Measurements from ENCODE around the gene OR11L1. TPM values are rescaled to one million over a fixed set of nuclear protein-coding genes. Genes with fewer than 3 reads are reported as not detected.

Gene OR11L1
- total RNA-seq, 1 experiment from 2014 or later: not detected

DNA sequence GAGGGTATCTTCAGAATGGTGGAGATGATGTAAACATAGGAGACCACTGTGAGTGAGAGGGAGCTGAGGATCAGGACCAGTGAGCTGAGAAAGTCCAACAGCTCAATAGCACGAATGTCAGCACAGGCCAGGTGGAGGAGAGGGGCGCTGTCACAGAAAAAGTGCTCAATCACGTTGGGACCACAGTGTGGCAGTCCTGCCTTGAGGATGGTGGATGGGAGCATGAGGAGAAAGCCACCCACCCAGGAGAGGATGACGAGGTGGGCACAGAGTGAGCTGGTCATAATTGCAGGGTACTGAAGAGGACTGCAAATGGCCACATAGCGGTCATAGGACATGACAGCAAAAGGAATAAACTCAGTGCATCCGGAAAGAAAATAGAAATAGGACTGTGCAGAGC, 8.1 kb downstream of the OR11L1 start:
- ATAC-seq (no peak), DNase-seq (ENCODE audit: low read depth, low spot score) (no peak)
- Histone ChIP-seq H3K4me3 (replicated peaks in 1 of 2; ENCODE audit: low read depth in 1 of 2, low read length in 2 of 2) (no peak overlapping the region), H3K9me2 (ENCODE audit: insufficient read depth) (no peaks in the 10 kb centered on the region), H3K4me2 (ENCODE audit: low read length) (no peak overlapping the region), H3K4me1 (ENCODE audit: control insufficient read depth in 1 of 2, insufficient read depth in 2 of 2, low read length in 2 of 2) (no peaks in the 10 kb centered on the region), H3K9me3 (ENCODE audit: control insufficient read depth in 1 of 2, insufficient read depth in 1 of 2, low read depth in 1 of 2, low read length in 2 of 2) (peaks cover 5 to 15% of the 10 kb centered on the region in 2 experiments; a peak in 2 of 4 replicates), H4K20me1 (ENCODE audit: insufficient read depth) (no peaks in the 10 kb centered on the region), H3K79me2 (ENCODE audit: insufficient read depth, low read length) (no peaks in the 10 kb centered on the region), H3K27me3 (ENCODE audit: insufficient read depth, low read length) (no peaks in the 10 kb centered on the region), H3K27ac (ENCODE audit: low read depth, low read length) (no peak overlapping the region), H3K9ac (ENCODE audit: low read length) (no peak overlapping the region), H2AFZ (ENCODE audit: low read depth, low read length, poor library complexity, severe bottlenecking) (no peak overlapping the region), H3K36me3 (ENCODE audit: control insufficient read depth in 1 of 2, insufficient read depth in 2 of 2, low read length in 2 of 2) (no peaks in the 10 kb centered on the region)
- TF ChIP-seq EZH2phosphoT487 (IDR thresholded peaks at IDR 0.05; ENCODE audit: borderline replicate concordance) (no peak), RAD21 (IDR thresholded peaks at IDR 0.05; ENCODE audit: low read depth) (no peak), SRF (IDR thresholded peaks at IDR 0.05; ENCODE audit: low read depth) (no peak), JUND (IDR thresholded peaks at IDR 0.05) (no peak), CEBPB (IDR thresholded peaks at IDR 0.05; ENCODE audit: low read depth) (no peak), POLR2A (IDR thresholded peaks at IDR 0.05; ENCODE audit: borderline replicate concordance, extremely low read depth, insufficient read depth, insufficient read length) (no peak), YY1 (IDR thresholded peaks at IDR 0.05; ENCODE audit: extremely low read depth, insufficient replicate concordance, low read depth, low read length) (no peak), CBX3 (IDR thresholded peaks at IDR 0.05; ENCODE audit: low read depth) (no peak), FOSL1 (IDR thresholded peaks at IDR 0.05; ENCODE audit: low read depth) (no peak), SP1 (IDR thresholded peaks at IDR 0.05; ENCODE audit: low read depth) (no peak), ZFX (IDR thresholded peaks at IDR 0.05) (no peak), EZH2 (IDR thresholded peaks at IDR 0.05) (no peak), ELF1 (IDR thresholded peaks at IDR 0.05; ENCODE audit: borderline replicate concordance, low read depth) (no peak)
- TF ChIP-seq, protein P1, sequence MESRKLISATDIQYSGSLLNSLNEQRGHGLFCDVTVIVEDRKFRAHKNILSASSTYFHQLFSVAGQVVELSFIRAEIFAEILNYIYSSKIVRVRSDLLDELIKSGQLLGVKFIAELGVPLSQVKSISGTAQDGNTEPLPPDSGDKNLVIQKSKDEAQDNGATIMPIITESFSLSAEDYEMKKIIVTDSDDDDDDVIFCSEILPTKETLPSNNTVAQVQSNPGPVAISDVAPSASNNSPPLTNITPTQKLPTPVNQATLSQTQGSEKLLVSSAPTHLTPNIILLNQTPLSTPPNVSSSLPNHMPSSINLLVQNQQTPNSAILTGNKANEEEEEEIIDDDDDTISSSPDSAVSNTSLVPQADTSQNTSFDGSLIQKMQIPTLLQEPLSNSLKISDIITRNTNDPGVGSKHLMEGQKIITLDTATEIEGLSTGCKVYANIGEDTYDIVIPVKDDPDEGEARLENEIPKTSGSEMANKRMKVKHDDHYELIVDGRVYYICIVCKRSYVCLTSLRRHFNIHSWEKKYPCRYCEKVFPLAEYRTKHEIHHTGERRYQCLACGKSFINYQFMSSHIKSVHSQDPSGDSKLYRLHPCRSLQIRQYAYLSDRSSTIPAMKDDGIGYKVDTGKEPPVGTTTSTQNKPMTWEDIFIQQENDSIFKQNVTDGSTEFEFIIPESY (IDR thresholded peaks at IDR 0.05; ENCODE audit: extremely low read depth, insufficient replicate concordance, low read length): no peak
- TF ChIP-seq, protein P2, sequence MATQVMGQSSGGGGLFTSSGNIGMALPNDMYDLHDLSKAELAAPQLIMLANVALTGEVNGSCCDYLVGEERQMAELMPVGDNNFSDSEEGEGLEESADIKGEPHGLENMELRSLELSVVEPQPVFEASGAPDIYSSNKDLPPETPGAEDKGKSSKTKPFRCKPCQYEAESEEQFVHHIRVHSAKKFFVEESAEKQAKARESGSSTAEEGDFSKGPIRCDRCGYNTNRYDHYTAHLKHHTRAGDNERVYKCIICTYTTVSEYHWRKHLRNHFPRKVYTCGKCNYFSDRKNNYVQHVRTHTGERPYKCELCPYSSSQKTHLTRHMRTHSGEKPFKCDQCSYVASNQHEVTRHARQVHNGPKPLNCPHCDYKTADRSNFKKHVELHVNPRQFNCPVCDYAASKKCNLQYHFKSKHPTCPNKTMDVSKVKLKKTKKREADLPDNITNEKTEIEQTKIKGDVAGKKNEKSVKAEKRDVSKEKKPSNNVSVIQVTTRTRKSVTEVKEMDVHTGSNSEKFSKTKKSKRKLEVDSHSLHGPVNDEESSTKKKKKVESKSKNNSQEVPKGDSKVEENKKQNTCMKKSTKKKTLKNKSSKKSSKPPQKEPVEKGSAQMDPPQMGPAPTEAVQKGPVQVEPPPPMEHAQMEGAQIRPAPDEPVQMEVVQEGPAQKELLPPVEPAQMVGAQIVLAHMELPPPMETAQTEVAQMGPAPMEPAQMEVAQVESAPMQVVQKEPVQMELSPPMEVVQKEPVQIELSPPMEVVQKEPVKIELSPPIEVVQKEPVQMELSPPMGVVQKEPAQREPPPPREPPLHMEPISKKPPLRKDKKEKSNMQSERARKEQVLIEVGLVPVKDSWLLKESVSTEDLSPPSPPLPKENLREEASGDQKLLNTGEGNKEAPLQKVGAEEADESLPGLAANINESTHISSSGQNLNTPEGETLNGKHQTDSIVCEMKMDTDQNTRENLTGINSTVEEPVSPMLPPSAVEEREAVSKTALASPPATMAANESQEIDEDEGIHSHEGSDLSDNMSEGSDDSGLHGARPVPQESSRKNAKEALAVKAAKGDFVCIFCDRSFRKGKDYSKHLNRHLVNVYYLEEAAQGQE (IDR thresholded peaks at IDR 0.05; ENCODE audit: low read depth): no peak
- ChIA-PET POLR2A (no interaction called here), RAD21 (ENCODE audit: low non-redundant PET in 1 of 2, low total read pairs in 2 of 2, uncharacterized antibody in 2 of 2, unreplicated experiment in 2 of 2) (no interaction called here), CTCF (no interaction called here)
- intact Hi-C loops (cut with micrococcal nuclease): no loop called here
- no TSS peak for BruUV-seq (replicated peaks)
